ENCODE data around the gene NAPSA.

The NAPSA gene

DNA sequence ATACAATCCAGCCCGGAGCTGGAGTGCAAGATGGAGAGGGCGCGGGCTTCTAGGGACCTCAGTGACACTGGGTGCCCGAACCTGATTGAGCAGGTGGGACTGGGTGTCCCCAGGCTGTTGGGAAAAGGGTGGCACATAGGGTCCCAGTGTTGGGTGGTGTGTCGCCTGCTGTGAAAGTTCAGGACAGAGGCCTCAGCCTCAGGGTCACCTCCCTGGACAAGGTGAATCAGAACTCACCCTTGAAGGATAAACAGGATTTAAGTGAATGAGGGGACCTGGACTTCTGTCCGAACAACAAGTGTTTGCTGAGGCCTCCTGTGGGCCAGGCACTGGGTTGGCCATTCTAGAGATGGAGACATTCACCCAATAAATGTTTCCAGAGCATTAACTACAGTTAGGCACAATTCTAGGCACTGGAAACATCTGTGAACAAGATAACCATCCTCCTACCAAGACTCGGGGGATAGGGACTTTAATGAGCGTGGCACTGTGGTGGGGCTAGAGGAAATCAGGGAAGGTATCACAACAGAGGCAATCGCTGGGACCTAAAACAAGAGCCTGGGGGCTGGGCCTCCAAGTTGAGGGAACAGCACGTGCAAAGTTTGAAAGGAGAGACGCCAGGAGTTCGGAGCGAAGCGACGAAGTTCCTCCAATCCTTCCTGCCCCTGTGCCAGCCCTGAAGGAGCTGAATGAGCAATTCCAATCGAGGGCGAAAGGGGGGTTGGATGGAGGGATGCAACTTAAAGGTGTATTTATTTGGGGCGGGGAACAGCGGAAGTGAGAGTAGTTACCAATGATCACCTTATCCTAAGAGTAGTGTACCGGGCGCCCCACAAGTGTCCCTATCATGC lies 17.8 kb upstream of the NAPSA start:
- H3K4me3 ChIP-seq (ENCODE audit: low read depth in 1 of 2, low read length in 2 of 2) = peak overlapping the region; percentile 81 to 86
- peaks cover 9% of the 10 kb centered on the region for H3K4me1 ChIP-seq (ENCODE audit: insufficient read depth, low read length)

DNA sequence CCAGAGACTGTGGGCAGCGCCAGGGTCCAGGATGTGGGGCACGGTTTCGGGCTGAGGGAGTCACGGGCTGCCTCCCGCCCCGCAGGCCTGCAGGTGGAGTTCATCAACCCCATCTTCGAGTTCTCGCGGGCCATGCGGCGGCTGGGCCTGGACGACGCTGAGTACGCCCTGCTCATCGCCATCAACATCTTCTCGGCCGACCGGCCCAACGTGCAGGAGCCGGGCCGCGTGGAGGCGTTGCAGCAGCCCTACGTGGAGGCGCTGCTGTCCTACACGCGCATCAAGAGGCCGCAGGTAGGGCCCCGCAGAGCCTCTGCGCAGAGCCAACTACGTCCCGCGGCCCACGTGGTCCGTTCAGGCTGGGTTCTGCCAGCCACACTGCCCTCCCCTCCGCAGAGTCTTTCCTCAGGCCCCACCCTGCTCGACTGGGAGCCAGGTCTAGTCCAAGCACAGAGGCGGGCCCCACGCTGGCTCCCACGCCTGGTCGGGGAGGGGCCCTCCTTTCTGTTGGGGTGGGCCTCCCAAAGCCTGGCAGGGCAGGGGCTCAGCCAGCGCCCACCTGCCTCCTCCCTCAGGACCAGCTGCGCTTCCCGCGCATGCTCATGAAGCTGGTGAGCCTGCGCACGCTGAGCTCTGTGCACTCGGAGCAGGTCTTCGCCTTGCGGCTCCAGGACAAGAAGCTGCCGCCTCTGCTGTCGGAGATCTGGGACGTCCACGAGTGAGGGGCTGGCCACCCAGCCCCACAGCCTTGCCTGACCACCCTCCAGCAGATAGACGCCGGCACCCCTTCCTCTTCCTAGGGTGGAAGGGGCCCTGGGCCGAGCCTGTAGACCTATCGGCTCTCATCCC lies 16.7 kb upstream of the NAPSA start:
- Histone ChIP-seq H3K36me3 (ENCODE audit: insufficient read depth, low read length) (peaks cover 44% of the 10 kb centered on the region), H3K9me3 (ENCODE audit: low read length) (no peaks in the 10 kb centered on the region), H3K9ac (ENCODE audit: low read length) (no peak overlapping the region), H3K27me3 (ENCODE audit: control insufficient read depth in 1 of 2, insufficient read depth in 2 of 2, low read length in 2 of 2) (no peaks in the 10 kb centered on the region), H3K4me3 (ENCODE audit: low read depth in 1 of 2, low read length in 2 of 2) (no peak overlapping the region), H3K27ac (ENCODE audit: low read depth, low read length) (no peak overlapping the region), H3K4me1 (ENCODE audit: insufficient read depth, low read length) (peaks cover 17% of the 10 kb centered on the region)

More for the DNA sequence above, 17.8 kb upstream of the NAPSA start:
- H3K9ac ChIP-seq (ENCODE audit: low read length) = no peak overlapping the region
- peak overlapping the region; percentile 83 for H3K27ac ChIP-seq (ENCODE audit: low read depth, low read length)
- peaks cover 33% of the 10 kb centered on the region for H3K36me3 ChIP-seq (ENCODE audit: insufficient read depth, low read length)
- H3K9me3 ChIP-seq (ENCODE audit: low read length) = no peaks in the 10 kb centered on the region
- H3K27me3 ChIP-seq (ENCODE audit: control insufficient read depth in 1 of 2, insufficient read depth in 2 of 2, low read length in 2 of 2) = no peaks in the 10 kb centered on the region

DNA sequence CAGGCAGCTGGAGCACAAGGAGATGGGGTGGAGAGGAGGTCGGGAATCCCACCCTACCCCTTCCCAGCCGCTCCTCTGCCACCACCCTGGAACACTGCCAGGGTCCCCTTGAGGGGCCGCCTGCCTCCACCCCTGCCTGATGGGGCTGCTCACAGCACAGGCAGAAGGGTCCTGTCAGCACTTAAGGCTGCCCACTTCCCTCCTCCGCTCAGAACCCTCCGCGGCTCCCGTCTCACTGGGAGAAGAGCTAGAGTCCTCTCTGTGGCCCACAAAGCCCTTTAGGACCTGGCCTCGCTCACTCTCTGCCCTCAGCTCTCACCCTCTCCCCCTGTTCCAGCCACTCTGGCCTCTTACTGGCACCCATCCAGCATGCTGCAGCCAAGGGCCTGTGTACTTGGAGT lies 15.3 kb upstream of the NAPSA start:
- Histone ChIP-seq H3K36me3 (ENCODE audit: insufficient read depth, low read length) (peaks cover 44% of the 10 kb centered on the region), H3K9me3 (ENCODE audit: low read length) (no peaks in the 10 kb centered on the region), H3K9ac (ENCODE audit: low read length) (no peak overlapping the region), H3K4me1 (ENCODE audit: insufficient read depth, low read length) (peaks cover 18% of the 10 kb centered on the region), H3K27ac (ENCODE audit: low read depth, low read length) (no peak overlapping the region), H3K4me3 (ENCODE audit: low read depth in 1 of 2, low read length in 2 of 2) (no peak overlapping the region), H3K27me3 (ENCODE audit: control insufficient read depth in 1 of 2, insufficient read depth in 2 of 2, low read length in 2 of 2) (no peaks in the 10 kb centered on the region)

DNA sequence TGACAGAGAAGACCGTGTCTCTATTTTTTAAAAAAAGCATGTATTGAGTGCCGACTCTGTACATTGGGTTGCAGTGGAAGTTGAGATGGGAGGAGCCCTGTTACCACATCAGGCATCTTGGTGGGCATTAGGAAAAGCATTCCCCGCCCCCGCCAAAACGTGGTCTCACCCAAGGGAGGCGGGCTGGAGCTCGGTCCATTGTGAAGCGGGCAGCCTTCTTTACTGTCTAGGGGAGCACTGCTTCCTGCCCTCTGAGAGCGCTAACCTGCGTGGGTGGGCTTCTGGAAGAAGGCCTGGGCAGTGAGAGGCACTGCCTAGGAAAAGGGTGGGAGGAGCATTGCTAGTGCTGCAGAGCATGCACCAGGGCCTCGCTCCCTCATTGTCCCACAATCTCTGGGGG lies 14.7 kb upstream of the NAPSA start:
- Histone ChIP-seq H3K27ac (ENCODE audit: low read depth, low read length) (no peak overlapping the region), H3K4me1 (ENCODE audit: insufficient read depth, low read length) (peaks cover 16% of the 10 kb centered on the region), H3K4me3 (ENCODE audit: low read depth in 1 of 2, low read length in 2 of 2) (no peak overlapping the region)

DNA sequence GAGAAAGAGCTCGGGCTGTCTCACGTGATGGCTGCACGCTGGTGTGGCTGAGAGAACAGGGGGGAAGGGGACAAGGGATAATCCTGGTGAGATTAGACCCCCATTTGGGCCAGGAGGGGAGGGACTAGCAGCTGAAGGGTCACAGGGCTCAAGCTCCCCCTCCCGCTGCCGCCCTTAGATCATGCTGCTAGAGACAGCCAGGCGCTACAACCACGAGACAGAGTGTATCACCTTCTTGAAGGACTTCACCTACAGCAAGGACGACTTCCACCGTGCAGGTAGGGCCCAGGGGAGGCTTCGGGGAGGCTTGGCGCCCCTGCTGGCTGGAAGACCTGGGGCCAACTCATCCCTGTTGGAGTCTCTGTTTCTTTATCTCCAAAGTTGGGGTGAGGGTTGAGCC lies 14.2 kb upstream of the NAPSA start:
- H3K36me3 ChIP-seq (ENCODE audit: insufficient read depth, low read length) = peaks cover 44% of the 10 kb centered on the region
- no peak overlapping the region for H3K4me3 ChIP-seq (ENCODE audit: low read depth in 1 of 2, low read length in 2 of 2)
- H3K27me3 ChIP-seq (ENCODE audit: control insufficient read depth in 1 of 2, insufficient read depth in 2 of 2, low read length in 2 of 2) = no peaks in the 10 kb centered on the region
- H3K9ac ChIP-seq (ENCODE audit: low read length) = no peak overlapping the region
- no peaks in the 10 kb centered on the region for H3K9me3 ChIP-seq (ENCODE audit: low read length)
- peaks cover 11% of the 10 kb centered on the region for H3K4me1 ChIP-seq (ENCODE audit: insufficient read depth, low read length)
- no peak overlapping the region for H3K27ac ChIP-seq (ENCODE audit: low read depth, low read length)

More for the DNA sequence above, 14.7 kb upstream of the NAPSA start:
- H3K9ac ChIP-seq (ENCODE audit: low read length) = no peak overlapping the region
- no peaks in the 10 kb centered on the region for H3K9me3 ChIP-seq (ENCODE audit: low read length)
- no peaks in the 10 kb centered on the region for H3K27me3 ChIP-seq (ENCODE audit: control insufficient read depth in 1 of 2, insufficient read depth in 2 of 2, low read length in 2 of 2)
- H3K36me3 ChIP-seq (ENCODE audit: insufficient read depth, low read length) = peaks cover 44% of the 10 kb centered on the region

DNA sequence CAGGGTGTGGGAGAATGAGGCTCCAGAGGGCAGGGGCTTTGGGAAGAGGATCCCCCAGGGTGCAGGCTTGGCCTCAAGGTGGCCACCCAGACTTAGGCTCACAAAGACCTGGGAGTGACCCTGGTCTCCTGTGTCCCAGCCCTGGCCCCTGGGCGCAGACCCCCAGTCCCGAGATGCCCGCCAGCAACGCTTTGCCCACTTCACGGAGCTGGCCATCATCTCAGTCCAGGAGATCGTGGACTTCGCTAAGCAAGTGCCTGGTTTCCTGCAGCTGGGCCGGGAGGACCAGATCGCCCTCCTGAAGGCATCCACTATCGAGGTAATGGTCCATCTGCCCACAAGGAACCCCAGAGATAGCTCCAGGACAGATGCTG lies 13.4 kb upstream of the NAPSA start:
- H3K27ac ChIP-seq (ENCODE audit: low read depth, low read length) = no peak overlapping the region
- no peaks in the 10 kb centered on the region for H3K9me3 ChIP-seq (ENCODE audit: low read length)
- no peaks in the 10 kb centered on the region for H3K27me3 ChIP-seq (ENCODE audit: control insufficient read depth in 1 of 2, insufficient read depth in 2 of 2, low read length in 2 of 2)
- peaks cover 44% of the 10 kb centered on the region for H3K36me3 ChIP-seq (ENCODE audit: insufficient read depth, low read length)
- H3K9ac ChIP-seq (ENCODE audit: low read length) = no peak overlapping the region
- H3K4me3 ChIP-seq (ENCODE audit: low read depth in 1 of 2, low read length in 2 of 2) = no peak overlapping the region
- H3K4me1 ChIP-seq (ENCODE audit: insufficient read depth, low read length) = peaks cover 9% of the 10 kb centered on the region

DNA sequence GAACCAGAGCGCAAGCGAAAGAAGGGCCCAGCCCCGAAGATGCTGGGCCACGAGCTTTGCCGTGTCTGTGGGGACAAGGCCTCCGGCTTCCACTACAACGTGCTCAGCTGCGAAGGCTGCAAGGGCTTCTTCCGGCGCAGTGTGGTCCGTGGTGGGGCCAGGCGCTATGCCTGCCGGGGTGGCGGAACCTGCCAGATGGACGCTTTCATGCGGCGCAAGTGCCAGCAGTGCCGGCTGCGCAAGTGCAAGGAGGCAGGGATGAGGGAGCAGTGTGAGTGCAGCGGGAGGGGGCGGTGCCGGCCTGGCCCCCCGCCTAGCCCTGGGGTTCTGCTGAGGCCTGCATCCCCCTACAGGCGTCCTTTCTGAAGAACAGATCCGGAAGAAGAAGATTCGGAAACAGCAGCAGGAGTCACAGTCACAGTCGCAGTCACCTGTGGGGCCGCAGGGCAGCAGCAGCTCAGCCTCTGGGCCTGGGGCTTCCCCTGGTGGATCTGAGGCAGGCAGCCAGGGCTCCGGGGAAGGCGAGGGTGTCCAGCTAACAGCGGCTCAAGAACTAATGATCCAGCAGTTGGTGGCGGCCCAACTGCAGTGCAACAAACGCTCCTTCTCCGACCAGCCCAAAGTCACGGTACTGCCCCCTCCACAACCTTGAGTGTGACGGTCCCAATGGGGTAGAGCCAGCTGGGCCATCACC lies 12.9 kb upstream of the NAPSA start:
- no peak overlapping the region for H3K9ac ChIP-seq (ENCODE audit: low read length)
- H3K4me3 ChIP-seq (ENCODE audit: low read depth in 1 of 2, low read length in 2 of 2) = no peak overlapping the region
- H3K27me3 ChIP-seq (ENCODE audit: control insufficient read depth in 1 of 2, insufficient read depth in 2 of 2, low read length in 2 of 2) = no peaks in the 10 kb centered on the region
- H3K4me1 ChIP-seq (ENCODE audit: insufficient read depth, low read length) = peaks cover 9% of the 10 kb centered on the region
- no peak overlapping the region for H3K27ac ChIP-seq (ENCODE audit: low read depth, low read length)
- no peaks in the 10 kb centered on the region for H3K9me3 ChIP-seq (ENCODE audit: low read length)
- H3K36me3 ChIP-seq (ENCODE audit: insufficient read depth, low read length) = peaks cover 44% of the 10 kb centered on the region

DNA sequence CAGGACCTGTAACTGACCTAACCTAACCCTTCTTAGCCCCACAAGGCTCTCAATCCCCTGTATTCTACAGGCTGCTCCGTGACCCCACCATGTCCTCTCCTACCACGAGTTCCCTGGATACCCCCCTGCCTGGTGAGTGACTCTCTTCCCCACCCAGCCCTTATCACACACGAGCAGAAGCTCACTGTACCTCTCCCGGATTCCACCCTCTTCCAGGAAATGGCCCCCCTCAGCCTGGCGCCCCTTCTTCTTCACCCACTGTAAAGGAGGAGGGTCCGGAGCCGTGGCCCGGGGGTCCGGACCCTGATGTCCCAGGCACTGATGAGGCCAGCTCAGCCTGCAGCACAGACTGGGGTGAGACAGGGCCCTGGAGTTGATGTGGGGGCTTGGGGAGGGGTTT lies 12.1 kb upstream of the NAPSA start:
- peaks cover 44% of the 10 kb centered on the region for H3K36me3 ChIP-seq (ENCODE audit: insufficient read depth, low read length)

DNA sequence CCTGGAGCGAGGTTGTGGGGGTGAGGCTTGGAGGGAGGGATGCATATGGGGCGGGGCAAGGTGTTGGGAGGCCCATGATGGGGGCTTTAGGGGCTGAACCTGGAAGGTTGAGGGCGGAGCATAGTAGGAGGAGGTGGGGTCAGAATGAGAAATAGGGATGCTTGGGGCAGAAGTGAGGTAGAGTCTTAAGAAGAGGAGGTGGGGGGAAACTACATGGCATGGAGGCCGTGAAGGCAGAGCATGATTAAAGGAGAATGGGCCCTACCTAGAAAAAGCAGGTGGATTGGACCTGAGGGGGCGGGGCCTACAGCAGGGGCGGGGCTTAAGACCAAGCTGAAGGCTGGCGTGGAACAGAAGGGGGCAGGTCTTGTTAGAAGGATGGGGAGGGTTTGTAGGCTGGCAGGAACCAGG lies 11.6 kb upstream of the NAPSA start:
- Histone ChIP-seq H3K9ac (ENCODE audit: low read length) (no peak overlapping the region), H3K4me1 (ENCODE audit: insufficient read depth, low read length) (peaks cover 9% of the 10 kb centered on the region), H3K27ac (ENCODE audit: low read depth, low read length) (no peak overlapping the region), H3K36me3 (ENCODE audit: insufficient read depth, low read length) (peaks cover 44% of the 10 kb centered on the region), H3K27me3 (ENCODE audit: control insufficient read depth in 1 of 2, insufficient read depth in 2 of 2, low read length in 2 of 2) (no peaks in the 10 kb centered on the region), H3K9me3 (ENCODE audit: low read length) (no peaks in the 10 kb centered on the region), H3K4me3 (ENCODE audit: low read depth in 1 of 2, low read length in 2 of 2) (no peak overlapping the region)

More for the DNA sequence above, 12.1 kb upstream of the NAPSA start:
- Histone ChIP-seq H3K27me3 (ENCODE audit: control insufficient read depth in 1 of 2, insufficient read depth in 2 of 2, low read length in 2 of 2) (no peaks in the 10 kb centered on the region), H3K4me3 (ENCODE audit: low read depth in 1 of 2, low read length in 2 of 2) (no peak overlapping the region), H3K9me3 (ENCODE audit: low read length) (no peaks in the 10 kb centered on the region), H3K4me1 (ENCODE audit: insufficient read depth, low read length) (peaks cover 9% of the 10 kb centered on the region), H3K9ac (ENCODE audit: low read length) (no peak overlapping the region), H3K27ac (ENCODE audit: low read depth, low read length) (no peak overlapping the region)

DNA sequence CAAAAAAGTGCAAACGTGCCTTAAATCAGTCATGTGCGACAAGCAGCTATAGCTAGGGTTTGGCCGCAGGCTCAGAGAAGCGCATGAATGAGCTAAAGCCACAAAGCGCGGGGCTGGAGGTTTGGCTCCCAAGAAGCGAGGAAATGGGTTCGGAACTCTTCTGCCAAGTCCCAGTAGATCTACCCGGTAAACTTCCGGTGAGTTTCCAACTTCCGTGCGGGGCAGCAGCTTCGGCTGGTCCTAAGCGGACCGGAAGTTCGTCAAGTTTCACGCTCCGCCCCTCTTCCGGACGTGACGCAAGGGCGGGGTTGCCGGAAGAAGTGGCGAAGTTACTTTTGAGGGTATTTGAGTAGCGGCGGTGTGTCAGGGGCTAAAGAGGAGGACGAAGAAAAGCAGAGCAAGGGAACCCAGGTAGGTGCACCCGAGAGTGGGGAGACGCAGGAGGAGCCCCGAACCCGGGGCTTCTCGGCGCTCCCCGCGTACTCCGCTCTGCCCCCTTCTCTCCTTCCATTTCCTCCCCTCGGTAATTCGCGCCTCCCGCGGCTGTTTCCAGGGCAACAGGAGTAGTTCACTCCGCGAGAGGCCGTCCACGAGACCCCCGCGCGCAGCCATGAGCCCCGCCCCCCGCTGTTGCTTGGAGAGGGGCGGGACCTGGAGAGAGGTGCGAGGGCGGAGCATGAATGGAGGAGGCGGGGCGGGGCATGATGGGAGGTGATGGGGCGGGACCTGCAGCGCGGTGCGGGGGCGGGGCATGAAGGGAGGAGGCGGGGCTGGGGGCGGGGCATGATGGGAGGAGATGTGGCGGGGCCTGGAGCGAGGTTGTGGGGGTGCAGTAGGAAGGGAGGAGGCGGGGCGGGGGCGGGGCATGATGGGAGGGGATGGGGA lies 11.0 kb upstream of the NAPSA start, which contains the start of gene NR1H2:
TSS of gene NR1H2 (plus strand) at position 292 of the 885 bp plus-strand sequence. CDS start 1,149 bp downstream, outside the sequence.
- Histone ChIP-seq H3K27ac (ENCODE audit: low read depth, low read length) (peak within 1 kb of the TSS; percentile 86), H3K36me3 (ENCODE audit: insufficient read depth, low read length) (peaks cover 43% of the 10 kb centered on the region), H3K4me1 (ENCODE audit: insufficient read depth, low read length) (peaks cover 9% of the 10 kb centered on the region), H3K27me3 (ENCODE audit: control insufficient read depth in 1 of 2, insufficient read depth in 2 of 2, low read length in 2 of 2) (no peaks in the 10 kb centered on the region), H3K9me3 (ENCODE audit: low read length) (no peaks in the 10 kb centered on the region), H3K9ac (ENCODE audit: low read length) (peak within 1 kb of the TSS; percentile 63), H3K4me3 (ENCODE audit: low read depth in 1 of 2, low read length in 2 of 2) (peak within 1 kb of the TSS; percentile 69 to 77)

Measured in muscle layer of colon (tissue), 2 donors.